Activated CD4-positive, alpha-beta T cell treated with anti-CD3 and anti-CD28 coated beads for 48 hours (primary cell): ENCODE data around the gene ENKUR.
"Not testable (repeated sequence)": the region's sequence is repeated elsewhere in the genome, so short reads cannot be mapped to it uniquely, and the experiment has no call there.

ENCODE experiments used
- DNase-seq: peaks from one replicate; pipeline ENCODE4 v3.0.0-alpha.2; 2020

ENKUR gene

GRCh38 chr10:25018703-25019102, 2.7 kb upstream of the ENKUR start:
- no peak for DNase-seq

GRCh38 chr10:25017661-25018060, 1.7 kb upstream of the ENKUR start:
- DNase-seq = no peak

GRCh38 chr10:25017154-25017590, 1.2 kb upstream of the ENKUR start:
- peak; percentile 42 for DNase-seq

- DNase-seq = peak; percentile 99
Observed at GRCh38 chr10:25016376-25017153, 607 bp upstream of the ENKUR start, which contains the start of gene THNSL1. Gene THNSL1 (plus strand): TSS chr10:25016612. CDS start chr10:25023224, 6,612 bp downstream.

GRCh38 chr10:25014579-25014978, 1.4 kb downstream of the ENKUR start:
- no peak for DNase-seq

- DNase-seq = not testable (repeated sequence)
Observed at GRCh38 chr10:25011591-25011990, 4.4 kb downstream of the ENKUR start.

- no peak for DNase-seq
Observed at GRCh38 chr10:24998044-24998443, 17.9 kb downstream of the ENKUR start.

GRCh38 chr10:24995072-24995471, 20.9 kb downstream of the ENKUR start:
- DNase-seq = no peak

- no peak for DNase-seq
Observed at GRCh38 chr10:24993237-24993958, 22.6 kb downstream of the ENKUR start.

- DNase-seq = no peak
Observed at GRCh38 chr10:24992512-24993133, 23.3 kb downstream of the ENKUR start.

- DNase-seq = no peak
Observed at GRCh38 chr10:24991298-24991697, 24.7 kb downstream of the ENKUR start.

- DNase-seq = no peak
Observed at GRCh38 chr10:24989867-24990266, 26.1 kb downstream of the ENKUR start.

- no peak for DNase-seq
Observed at GRCh38 chr10:24988831-24989640, 26.9 kb downstream of the ENKUR start.

GRCh38 chr10:24984906-24985305, 31.1 kb downstream of the ENKUR start:
- DNase-seq = no peak

- DNase-seq = no peak
Observed at GRCh38 chr10:24983946-24984345, 32.0 kb downstream of the ENKUR start.

GRCh38 chr10:24983130-24983529, 32.8 kb downstream of the ENKUR start:
- no peak for DNase-seq

- DNase-seq = no peak
Observed at GRCh38 chr10:24982319-24983112, 33.4 kb downstream of the ENKUR start.

- no peak for DNase-seq
Observed at GRCh38 chr10:24981161-24981710, 34.7 kb downstream of the ENKUR start.

- no peak for DNase-seq
Observed at GRCh38 chr10:24979685-24980084, 36.3 kb downstream of the ENKUR start.

- DNase-seq = no peak
Observed at GRCh38 chr10:24974976-24975375, 41.0 kb downstream of the ENKUR start.

- DNase-seq = no peak
Observed at GRCh38 chr10:24973163-24973562, 42.8 kb downstream of the ENKUR start.

- no peak for DNase-seq
Observed at GRCh38 chr10:24971374-24971773, 44.6 kb downstream of the ENKUR start.
